RPMI7951 (cell line): Measurements from ENCODE around the gene CD244. TPM values are rescaled to one million over a fixed set of nuclear protein-coding genes. Genes with fewer than 3 reads are reported as not detected.
A peak's percentile ranks its signal among the peaks of the same experiment; 100 is the strongest.

ENCODE experiments used
- DNase-seq: peaks from one replicate; pipeline ENCODE4 v3.0.0-alpha.2; 2012; ENCODE audit warnings: low read depth
- total RNA-seq: library from RNA; depleted of rRNA; stranded (reverse); fragments of >200 nt; shearing (Covaris generic); gene quantifications from 2 replicates; pipeline ENCODE4 v1.2.3, GENCODE V29; 2014

CD244 gene
- total RNA-seq, 1 experiment from 2014 or later = not detected

GRCh38 chr1:160846281-160846680 lies 16.4 kb downstream of the CD244 start:
- no peak for DNase-seq

GRCh38 chr1:160844447-160845232 lies 18.0 kb downstream of the CD244 start:
- DNase-seq = no peak

- no peak for DNase-seq
Measured at GRCh38 chr1:160841079-160841478, 21.6 kb downstream of the CD244 start.

DNA sequence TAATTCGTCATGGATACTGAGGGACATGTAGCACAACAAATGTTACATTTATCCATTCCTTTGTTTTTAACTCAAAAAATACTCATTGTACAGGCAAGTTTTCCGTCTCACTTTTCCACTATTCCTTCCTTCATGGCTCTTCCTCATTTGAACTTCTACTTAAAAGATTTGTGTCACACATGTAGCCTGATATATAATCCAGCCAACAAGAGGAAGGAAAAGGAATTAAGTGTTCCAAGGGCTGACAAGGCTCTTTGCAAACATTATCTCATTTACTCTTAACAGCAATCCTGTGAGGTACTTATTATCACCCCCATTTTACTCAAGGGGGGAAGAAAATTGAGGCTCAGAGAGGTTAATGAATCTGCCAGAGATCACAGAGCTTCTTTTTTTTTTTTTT lies 22.9 kb downstream of the CD244 start:
- DNase-seq = no peak

GRCh38 chr1:160838888-160839287 lies 23.8 kb downstream of the CD244 start:
- no peak for DNase-seq

DNA sequence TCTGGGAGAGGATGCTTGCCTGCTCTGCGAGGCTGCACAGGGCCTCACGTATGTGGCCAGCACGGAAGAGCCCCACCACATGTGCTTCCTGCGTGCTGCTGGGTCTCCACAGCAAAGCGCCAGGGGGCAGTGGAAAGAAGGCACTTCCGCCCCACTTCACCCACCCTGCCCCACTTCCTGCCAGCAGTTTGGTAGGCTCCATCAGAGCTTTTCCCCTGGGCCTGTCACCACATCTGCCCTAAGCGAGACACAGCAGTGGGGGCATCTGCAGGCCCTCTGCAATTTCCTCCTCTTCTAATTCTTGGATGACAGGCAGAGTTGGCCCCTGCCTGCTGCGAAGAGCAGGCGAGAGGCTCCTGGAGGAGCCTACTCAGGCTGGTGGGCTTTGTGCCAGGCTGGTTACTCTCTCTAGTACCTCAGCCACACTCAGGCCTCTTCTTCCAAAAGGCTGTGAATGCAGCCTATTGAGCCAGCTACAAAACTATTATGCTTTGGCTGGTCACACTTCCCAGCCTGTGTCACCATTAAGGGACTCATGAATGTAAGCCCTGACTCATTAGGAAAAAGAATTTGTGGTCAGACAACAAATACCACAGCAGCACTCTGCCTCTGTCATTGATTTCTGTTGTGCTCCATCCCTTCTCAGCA lies 25.0 kb downstream of the CD244 start:
- peak; percentile 68 for DNase-seq

- peak; percentile 33 for DNase-seq
Measured at GRCh38 chr1:160836981-160837557, 25.6 kb downstream of the CD244 start.

DNA sequence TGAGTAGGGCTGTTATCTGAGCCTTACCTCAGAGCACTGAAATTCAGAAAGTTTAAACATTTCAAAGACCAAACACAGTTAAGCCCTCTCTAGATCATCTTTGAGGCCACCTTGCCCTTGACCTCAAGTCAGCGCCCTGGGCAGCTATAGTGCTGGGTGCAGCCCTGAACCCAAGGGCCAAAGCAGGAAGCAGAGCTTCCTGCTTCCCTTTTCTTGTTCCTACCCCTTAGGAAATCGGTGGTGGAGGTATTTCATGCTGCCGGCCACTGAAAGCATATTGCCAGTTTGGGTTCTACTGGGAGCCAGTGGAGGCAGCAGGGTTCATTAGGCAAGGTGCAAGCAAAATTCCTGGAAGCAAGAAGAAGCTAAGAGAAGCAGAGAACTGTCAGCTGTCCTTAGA lies 26.1 kb downstream of the CD244 start:
- no peak for DNase-seq

GRCh38 chr1:160835751-160836150 lies 26.9 kb downstream of the CD244 start:
- DNase-seq = no peak

- peak; percentile 35 for DNase-seq
Measured at GRCh38 chr1:160834945-160835565, 27.6 kb downstream of the CD244 start.

DNA sequence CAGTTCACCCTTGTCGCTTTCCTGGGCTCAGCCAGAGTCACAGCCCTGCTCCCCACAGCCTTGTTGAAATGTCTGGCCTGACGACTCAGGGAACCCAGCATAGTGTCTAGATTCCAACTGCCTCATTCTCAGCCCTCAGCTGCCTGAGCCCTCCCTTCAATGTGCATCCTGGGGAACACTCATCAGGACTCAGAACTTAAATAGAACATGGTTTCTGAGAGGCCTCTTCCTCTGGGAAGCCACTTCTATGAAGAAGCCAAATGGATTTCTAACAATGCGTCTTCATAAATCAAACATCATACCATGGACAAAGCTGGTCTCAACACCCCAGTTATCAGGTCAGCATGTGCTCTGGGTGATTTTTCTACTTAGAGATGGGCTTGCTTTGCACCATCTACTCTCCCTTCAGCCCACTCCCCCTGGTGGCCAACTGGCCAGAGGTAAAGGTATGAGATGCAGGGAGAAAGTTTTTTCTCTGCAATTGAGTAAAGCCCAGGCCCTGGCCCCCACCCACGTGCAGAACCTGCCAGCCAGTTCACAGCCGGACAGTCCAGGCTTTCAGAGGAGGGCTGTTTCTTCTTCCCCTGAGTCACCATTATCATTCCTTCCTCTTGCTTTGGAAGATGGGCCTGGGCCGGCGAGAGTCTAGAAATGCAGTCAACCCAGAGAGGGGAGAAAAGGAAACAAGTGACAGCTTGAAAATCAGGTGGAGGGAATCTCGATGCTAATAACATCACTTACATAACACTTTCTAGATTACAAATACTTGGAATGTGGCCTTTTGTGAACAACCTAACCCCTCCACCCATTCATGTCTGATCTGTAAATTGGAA lies 32.1 kb downstream of the CD244 start:
- DNase-seq = peak; percentile 44

GRCh38 chr1:160829766-160830165 lies 32.9 kb downstream of the CD244 start:
- DNase-seq = no peak

DNA sequence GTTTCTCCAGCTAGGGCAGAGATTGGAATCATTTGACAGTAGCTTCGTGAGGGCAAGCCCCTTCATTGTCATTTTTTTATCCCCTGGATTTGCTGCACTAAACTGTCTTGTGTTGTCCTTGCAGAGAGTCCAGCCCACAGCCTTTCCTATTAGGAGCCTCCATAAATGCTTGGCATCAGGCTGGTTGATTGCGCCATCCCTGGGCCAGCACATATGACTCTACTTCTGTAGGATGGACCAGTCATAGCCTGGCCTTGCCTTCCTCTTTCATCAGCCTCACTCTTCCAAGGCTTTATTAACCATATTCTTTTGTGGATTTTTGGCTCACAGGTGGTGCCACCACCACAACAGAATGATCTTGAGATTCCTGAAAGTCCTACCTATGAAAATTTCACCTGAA lies 35.3 kb downstream of the CD244 start:
- DNase-seq = peak; percentile 2

DNA sequence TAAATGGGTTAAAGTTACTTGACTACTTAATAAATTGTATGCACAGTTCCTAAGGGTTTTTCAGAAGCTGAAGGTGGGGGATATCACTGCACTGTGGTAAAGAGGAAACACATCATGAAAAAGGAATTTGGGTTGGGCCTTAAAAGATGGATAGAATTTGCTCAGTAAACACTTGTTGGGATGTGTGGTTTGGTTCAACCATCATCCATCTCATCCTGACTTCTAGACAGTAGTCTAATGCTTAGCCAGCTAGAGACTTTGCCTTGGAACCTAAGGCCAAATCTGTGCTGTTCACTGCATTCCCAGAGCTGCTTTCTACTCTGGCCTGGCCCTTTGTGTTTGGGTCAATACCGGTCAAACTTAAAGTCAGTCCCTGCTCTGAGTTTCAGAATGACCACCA lies 36.1 kb downstream of the CD244 start:
- DNase-seq = peak; percentile 17

- DNase-seq = no peak
Measured at GRCh38 chr1:160823296-160823695, 39.4 kb downstream of the CD244 start.

- DNase-seq = no peak
Measured at GRCh38 chr1:160821627-160822026, 41.1 kb downstream of the CD244 start.

- DNase-seq = no peak
Measured at GRCh38 chr1:160819186-160819585, 43.5 kb downstream of the CD244 start.

DNA sequence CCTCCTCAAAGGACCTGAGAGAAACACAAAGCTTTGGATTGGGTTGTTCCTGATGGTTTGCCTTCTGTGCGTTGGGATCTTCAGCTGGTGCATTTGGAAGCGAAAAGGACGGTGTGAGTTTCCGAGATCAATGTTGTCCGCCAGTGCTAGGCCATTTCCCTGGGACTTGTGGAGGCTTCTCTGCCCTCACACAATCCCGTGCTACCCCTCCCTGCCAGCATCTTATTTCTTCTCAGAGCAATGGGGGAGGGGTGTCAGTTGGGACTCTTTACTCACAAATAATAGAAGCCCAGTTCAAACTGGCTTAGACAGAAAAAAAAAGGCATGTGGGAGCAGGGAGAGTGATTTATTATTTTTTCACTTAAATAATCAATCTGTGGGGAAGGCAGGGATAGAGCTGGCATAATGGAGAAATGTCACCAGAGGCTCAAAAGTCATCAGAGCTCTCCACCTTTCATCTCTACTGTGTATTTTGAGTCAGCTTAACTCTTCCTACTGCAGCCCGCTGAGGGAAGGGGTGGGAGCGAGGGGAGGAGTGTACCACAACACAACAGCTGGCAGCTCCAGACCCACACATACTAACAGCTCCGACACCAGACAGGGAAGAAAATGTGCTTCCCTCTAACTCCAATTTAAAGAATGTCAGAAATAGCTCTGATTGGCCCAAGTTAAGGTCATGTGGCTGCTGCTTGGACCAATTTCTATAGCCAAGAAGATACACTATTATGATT lies 44.3 kb downstream of the CD244 start:
- DNase-seq = no peak

DNA sequence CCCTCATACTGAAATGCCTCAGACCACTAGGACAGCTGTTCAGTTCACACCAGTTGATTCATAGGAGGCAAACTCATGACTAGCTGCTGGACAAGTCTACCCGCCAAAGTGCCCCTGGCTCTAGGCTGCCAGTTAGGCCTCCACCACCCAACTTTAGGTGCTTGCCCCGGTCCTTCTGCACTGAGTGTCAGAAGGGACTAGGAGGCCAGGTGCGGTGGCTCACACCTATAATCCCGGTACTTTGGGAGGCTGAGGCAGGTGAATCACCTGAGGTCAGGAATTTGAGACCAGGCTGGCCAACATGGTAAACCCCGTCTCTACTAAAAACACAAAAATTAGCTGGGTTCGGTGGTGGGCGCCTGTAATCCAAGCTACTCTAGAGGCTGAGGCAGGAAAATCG lies 47.8 kb downstream of the CD244 start:
- DNase-seq = no peak

GRCh38 chr1:160814316-160814715 lies 48.4 kb downstream of the CD244 start:
- no peak for DNase-seq

GRCh38 chr1:160813215-160813614 lies 49.5 kb downstream of the CD244 start:
- DNase-seq = peak; percentile 3
